HUES64 (cell line): ENCODE data around the gene TNFAIP8.

Experiments
- H3K27ac ChIP-seq: 2 replicates; pipeline ENCODE4 v1.7.0; 2013; ENCODE audit warnings: low read depth, low read length, inconsistent platforms
- H3K27me3 ChIP-seq: 2 replicates; pipeline ENCODE4 v1.6.1; 2013; ENCODE audit warnings: mild to moderate bottlenecking, low read length; ENCODE audit not compliant: insufficient read depth
- H3K36me3 ChIP-seq: 2 replicates; pipeline ENCODE4 v1.6.1; 2013; ENCODE audit warnings: mild to moderate bottlenecking, low read length; ENCODE audit not compliant: insufficient read depth
- H3K4me1 ChIP-seq: 2 replicates; pipeline ENCODE4 v1.6.1; 2013; ENCODE audit warnings: mild to moderate bottlenecking, low read length, moderate library complexity; ENCODE audit not compliant: insufficient read depth
- H3K4me3 ChIP-seq: 2 replicates; pipeline ENCODE4 v1.5.1; 2013; ENCODE audit warnings: mild to moderate bottlenecking, low read length, moderate library complexity
- H3K9ac ChIP-seq: 2 replicates; pipeline ENCODE4 v1.6.1; 2013; ENCODE audit warnings: mild to moderate bottlenecking, low read depth, low read length
- H3K9me3 ChIP-seq: 2 replicates; pipeline ENCODE4 v1.6.1; 2013; ENCODE audit warnings: low read depth, low read length; ENCODE audit not compliant: insufficient read depth
- WGBS: fragments of 150-250, 120-280 bp; methylation state at CpG from one replicate; pipeline ENCODE4 v1.1.7; 2013; ENCODE audit warnings: missing lambda C conversion rate; 5-methylcytosine and 5-hydroxymethylcytosine counted together

The TNFAIP8 gene

GRCh38 chr5:119387945-119388618 is 32.3 kb downstream of the TNFAIP8 start:
- Histone ChIP-seq H3K27me3 (no peaks in the 10 kb centered on the region), H3K36me3 (peaks cover 4% of the 10 kb centered on the region), H3K4me1 (peaks cover 16% of the 10 kb centered on the region), H3K9me3 (no peaks in the 10 kb centered on the region), H3K4me3 (no peak overlapping the region), H3K27ac (no peak overlapping the region; the same call in 1 of the 2 replicates), H3K9ac (no peak overlapping the region)
- WGBS, result 90% methylated on average over 2 of the region's 2 CpGs

- H3K9ac ChIP-seq, result no peak overlapping the region
- peaks cover 10% of the 10 kb centered on the region for H3K36me3 ChIP-seq
- peaks cover 16% of the 10 kb centered on the region for H3K4me1 ChIP-seq
- no peaks in the 10 kb centered on the region for H3K27me3 ChIP-seq
- WGBS, result 94% methylated on average over 5 of the region's 5 CpGs
- no peak overlapping the region for H3K4me3 ChIP-seq
- no peak overlapping the region for H3K27ac ChIP-seq
- no peaks in the 10 kb centered on the region for H3K9me3 ChIP-seq
These were observed 32.9 kb downstream of the TNFAIP8 start for GRCh38 chr5:119388619-119389190.

- 50% methylated on average over 3 of the region's 3 CpGs for WGBS
These were observed 33.6 kb downstream of the TNFAIP8 start for GRCh38 chr5:119389288-119390030.

GRCh38 chr5:119390404-119390803 is 34.6 kb downstream of the TNFAIP8 start:
- Histone ChIP-seq H3K9ac (no peak overlapping the region), H3K4me1 (peaks cover 16% of the 10 kb centered on the region), H3K9me3 (no peaks in the 10 kb centered on the region), H3K4me3 (no peak overlapping the region), H3K36me3 (peaks cover 12% of the 10 kb centered on the region), H3K27me3 (no peaks in the 10 kb centered on the region), H3K27ac (no peak overlapping the region)
- WGBS, result 92% methylated on average over 2 of the region's 2 CpGs

More at GRCh38 chr5:119389288-119390030, 33.6 kb downstream of the TNFAIP8 start:
- Histone ChIP-seq H3K9ac (no peak overlapping the region), H3K27ac (no peak overlapping the region), H3K9me3 (no peaks in the 10 kb centered on the region), H3K4me3 (no peak overlapping the region), H3K36me3 (peaks cover 12% of the 10 kb centered on the region), H3K4me1 (peaks cover 16% of the 10 kb centered on the region), H3K27me3 (no peaks in the 10 kb centered on the region)

- Histone ChIP-seq H3K27ac (no peak overlapping the region), H3K9me3 (no peaks in the 10 kb centered on the region), H3K36me3 (peaks cover 12% of the 10 kb centered on the region), H3K9ac (no peak overlapping the region), H3K27me3 (no peaks in the 10 kb centered on the region), H3K4me3 (no peak overlapping the region), H3K4me1 (peaks cover 10% of the 10 kb centered on the region)
- 79% methylated on average over 3 of the region's 3 CpGs for WGBS
These were observed 37.4 kb downstream of the TNFAIP8 start for GRCh38 chr5:119393201-119393691.

GRCh38 chr5:119393746-119394145 is 37.9 kb downstream of the TNFAIP8 start:
- peaks cover 12% of the 10 kb centered on the region for H3K36me3 ChIP-seq
- WGBS, result 100% methylated on average over 1 of the region's 1 CpG

GRCh38 chr5:119395080-119395836 is 39.4 kb downstream of the TNFAIP8 start:
- no peaks in the 10 kb centered on the region for H3K9me3 ChIP-seq
- H3K27ac ChIP-seq, result no peak overlapping the region
- WGBS, result 88% methylated on average over 8 of the region's 8 CpGs
- H3K9ac ChIP-seq, result no peak overlapping the region
- H3K4me1 ChIP-seq, result no peaks in the 10 kb centered on the region
- H3K27me3 ChIP-seq, result no peaks in the 10 kb centered on the region
- no peak overlapping the region for H3K4me3 ChIP-seq
- H3K36me3 ChIP-seq, result peaks cover 12% of the 10 kb centered on the region

More at GRCh38 chr5:119393746-119394145, 37.9 kb downstream of the TNFAIP8 start:
- no peak overlapping the region for H3K9ac ChIP-seq
- no peak overlapping the region for H3K27ac ChIP-seq
- peaks cover 10% of the 10 kb centered on the region for H3K4me1 ChIP-seq
- H3K27me3 ChIP-seq, result no peaks in the 10 kb centered on the region
- H3K9me3 ChIP-seq, result no peaks in the 10 kb centered on the region
- no peak overlapping the region for H3K4me3 ChIP-seq

GRCh38 chr5:119396030-119396664 is 40.3 kb downstream of the TNFAIP8 start:
- Histone ChIP-seq H3K4me3 (no peak overlapping the region), H3K27ac (no peak overlapping the region), H3K36me3 (peaks cover 12% of the 10 kb centered on the region), H3K9me3 (no peaks in the 10 kb centered on the region), H3K9ac (no peak overlapping the region), H3K27me3 (no peaks in the 10 kb centered on the region), H3K4me1 (no peaks in the 10 kb centered on the region)
- 93% methylated on average over 6 of the region's 6 CpGs for WGBS

- H3K4me3 ChIP-seq, result no peak overlapping the region
- H3K9me3 ChIP-seq, result no peaks in the 10 kb centered on the region
- WGBS, result 96% methylated on average over 10 of the region's 10 CpGs
- peaks cover 6% of the 10 kb centered on the region for H3K4me1 ChIP-seq
- no peaks in the 10 kb centered on the region for H3K27me3 ChIP-seq
- no peak overlapping the region for H3K27ac ChIP-seq
- no peak overlapping the region for H3K9ac ChIP-seq
- H3K36me3 ChIP-seq, result peaks cover 11% of the 10 kb centered on the region
These were observed 41.9 kb downstream of the TNFAIP8 start for GRCh38 chr5:119397518-119398380.
